GM18907 (cell line): ENCODE measurements around the gene HOXA5.

ENCODE experiments used
- ATAC-seq: cut with Tn5 transposase; IDR thresholded peaks from one replicate; pipeline ENCODE4 v1.9.1; 2021; ENCODE audit warnings: mild to moderate bottlenecking, moderate library complexity; ENCODE audit not compliant: unreplicated experiment

Gene HOXA5

DNA sequence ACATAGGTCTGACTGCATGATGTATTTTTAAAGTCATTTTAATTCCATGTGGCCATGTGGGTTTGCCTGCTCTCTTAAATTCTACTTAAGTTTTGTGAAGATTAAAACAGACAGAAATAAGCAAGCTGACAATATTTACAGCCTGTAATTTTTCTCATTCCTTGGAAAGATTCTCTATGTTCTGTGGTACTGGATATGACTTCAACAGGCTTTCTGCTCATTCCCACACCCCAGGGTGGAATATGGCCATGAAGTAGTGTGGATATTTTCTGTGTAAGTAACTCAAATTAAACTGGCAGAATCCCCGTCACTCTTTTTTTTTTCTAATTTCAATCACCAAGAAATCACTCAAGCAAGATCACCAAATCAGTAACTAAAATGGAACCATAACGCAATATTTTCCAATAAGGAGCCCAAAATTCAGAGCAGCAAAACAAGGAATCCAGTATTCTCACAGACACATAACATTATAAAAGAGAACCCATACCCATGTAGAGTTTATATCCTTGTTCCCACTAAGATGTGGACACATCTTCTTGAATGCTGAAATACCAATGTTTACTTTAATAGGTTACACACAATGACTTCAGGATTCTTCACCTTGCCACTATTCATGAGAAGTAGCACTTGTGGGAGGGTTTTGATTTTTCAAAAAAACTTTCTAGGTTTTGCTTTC, 5.7 kb downstream of the HOXA5 start:
- ATAC-seq, result no peak

DNA sequence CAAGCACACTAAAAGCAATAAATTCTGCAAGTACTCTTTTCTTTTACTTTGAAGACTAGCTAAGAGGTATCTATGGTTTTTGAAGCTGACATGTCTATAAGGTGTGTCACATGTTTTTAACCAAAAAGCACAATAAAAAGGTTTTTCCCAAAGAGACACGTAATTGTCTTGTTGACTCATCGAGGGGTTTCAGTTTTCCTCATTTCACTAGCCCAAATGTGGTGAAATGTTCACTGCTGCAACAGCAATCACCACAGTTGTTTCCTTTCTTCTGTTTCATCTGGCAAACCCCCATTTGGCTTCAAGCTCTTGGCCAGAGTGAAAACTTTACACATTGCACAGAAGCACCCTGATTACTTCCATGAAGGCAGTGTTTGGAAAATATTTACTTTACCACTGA, 9.1 kb downstream of the HOXA5 start:
- ATAC-seq, result no peak

DNA sequence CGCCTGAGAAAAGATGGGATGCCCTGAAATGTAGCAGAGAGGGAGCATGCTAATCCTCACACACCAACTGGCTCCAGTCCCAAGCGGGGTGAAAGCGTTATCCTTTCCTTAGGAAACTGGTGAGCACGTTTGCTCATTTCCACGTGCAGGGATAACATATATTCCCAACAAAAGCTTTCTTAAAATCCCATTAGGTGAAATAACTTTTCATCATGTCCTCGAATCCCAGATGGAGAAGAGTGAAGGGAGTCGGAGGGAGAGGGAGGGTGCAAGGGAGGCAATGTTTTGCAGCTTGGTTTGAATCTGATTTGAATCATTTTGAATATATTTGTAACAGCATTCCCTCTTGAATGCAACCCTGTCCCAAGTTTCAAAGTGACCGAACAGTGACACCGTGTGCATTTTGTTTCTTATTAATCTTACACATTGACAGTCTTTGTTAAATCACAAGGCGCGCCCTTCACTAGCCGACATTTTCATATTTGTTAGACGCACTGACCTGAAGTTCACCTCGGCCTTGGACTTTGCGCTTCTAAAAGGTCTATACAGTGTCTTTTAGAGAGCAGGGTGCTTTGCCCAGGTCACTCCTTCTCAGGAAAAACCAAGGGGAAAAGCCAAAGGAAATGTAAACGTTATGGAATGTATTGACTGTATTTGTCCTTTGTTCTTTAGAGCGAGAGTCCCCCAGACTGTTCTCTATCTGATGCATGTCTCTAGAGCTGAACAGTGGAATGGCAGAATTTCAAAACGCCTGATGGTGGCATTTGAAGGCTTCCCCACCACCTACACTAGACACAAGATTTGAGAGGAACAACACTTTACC, 9.9 kb downstream of the HOXA5 start:
- ATAC-seq, result no peak

DNA sequence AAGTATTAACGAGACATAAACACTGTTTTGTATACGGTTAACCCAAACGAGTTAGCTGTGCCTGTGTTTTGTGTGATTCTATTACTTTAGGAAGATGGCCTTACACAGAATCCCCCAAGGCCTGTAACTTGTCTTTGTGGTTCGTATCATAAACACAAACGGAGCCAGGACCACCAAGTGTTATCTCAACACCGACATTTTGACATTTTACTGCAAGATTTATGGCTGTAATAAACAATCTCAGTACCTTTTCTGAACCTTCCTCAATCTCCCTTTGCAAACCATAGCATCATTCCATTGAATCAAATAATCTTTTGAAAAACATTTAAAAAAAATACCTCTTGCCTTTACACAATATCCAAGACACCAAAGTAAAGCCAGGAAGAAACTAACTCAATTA, 10.5 kb downstream of the HOXA5 start:
- no peak for ATAC-seq

DNA sequence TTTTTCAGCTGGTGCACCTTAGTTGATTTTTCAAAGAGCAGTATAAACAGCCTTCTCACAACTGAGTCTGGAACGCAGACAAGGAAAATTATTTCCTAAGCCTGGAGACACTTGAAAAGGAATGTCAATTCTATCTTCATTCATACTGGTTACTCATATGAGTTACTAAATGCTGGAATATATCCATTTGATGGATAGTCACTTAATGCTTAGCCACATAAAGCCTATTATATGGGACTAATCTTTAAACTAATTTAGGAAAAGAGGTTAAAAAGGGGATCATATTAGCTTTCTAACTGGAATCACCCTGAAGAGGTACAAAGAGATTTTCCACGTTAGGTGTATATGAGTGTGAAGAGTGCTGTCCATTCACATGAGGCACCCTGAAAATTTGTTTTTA, 11.3 kb downstream of the HOXA5 start:
- no peak for ATAC-seq

DNA sequence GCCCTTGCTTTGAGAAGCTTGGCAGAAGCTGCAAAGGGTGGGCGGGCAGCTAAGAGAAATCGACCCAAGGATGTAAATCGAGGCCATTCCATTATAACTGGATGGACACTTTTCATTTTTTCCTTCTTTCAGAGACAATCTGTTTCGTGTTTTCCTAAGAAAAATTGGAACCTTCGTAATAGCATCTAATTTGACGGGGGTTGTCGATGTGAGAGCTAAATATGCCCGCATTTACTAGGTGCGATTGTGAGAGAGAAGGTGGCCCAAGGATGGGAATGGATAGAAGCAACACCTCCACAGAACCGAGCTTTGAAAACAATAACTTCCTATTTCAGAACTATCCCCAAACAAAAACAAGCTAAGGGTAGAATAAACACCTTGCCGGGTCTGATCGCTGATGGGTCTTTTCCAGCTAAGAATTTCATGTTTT, 12.1 kb downstream of the HOXA5 start:
- no peak for ATAC-seq

GRCh38 chr7:27130540-27131389, 12.7 kb downstream of the HOXA5 start, which contains the start of gene HOXA4:
Gene HOXA4 (minus strand): TSS chr7:27130757. CDS start chr7:27130733, 24 bp downstream.
- ATAC-seq, result no peak

DNA sequence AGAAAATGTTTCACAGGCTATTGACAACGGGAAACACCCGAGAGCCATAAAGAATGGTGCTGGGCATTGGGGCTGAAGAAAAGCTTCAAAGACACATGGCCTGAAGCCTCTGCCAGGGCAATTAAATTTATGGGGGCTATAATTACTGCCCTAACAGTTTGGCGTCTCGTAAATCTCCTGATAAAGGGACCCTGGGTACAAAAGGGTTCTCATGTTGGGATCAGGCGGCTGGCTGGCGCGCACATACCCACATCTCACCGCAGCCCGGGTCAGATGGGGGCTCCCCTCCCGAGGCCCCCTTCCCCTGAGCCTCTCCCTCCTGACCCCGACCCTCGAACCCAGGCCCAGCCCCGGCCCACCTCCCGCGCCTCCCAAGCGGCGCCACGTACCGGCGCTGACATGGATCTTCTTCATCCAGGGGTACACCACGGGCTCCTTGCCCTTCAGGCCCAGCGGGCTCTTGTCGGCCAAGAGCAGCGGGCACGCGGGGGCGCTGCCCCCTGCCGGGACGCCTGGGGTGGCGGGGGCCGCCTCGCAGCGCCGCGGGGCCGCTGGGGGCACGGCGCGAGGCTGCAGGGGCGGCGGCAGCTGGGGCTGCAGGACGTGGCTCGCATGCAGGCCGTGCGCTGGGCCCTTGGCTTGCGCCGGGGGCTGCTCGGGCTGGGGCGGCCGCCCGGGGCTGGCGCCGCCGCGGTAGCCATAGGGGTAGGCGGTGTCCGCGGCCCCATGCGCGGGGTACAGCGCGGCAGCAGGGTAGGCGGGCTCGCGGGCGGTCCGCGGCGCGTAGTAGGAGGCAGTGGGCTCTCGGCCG, 13.5 kb downstream of the HOXA5 start:
- no peak for ATAC-seq

DNA sequence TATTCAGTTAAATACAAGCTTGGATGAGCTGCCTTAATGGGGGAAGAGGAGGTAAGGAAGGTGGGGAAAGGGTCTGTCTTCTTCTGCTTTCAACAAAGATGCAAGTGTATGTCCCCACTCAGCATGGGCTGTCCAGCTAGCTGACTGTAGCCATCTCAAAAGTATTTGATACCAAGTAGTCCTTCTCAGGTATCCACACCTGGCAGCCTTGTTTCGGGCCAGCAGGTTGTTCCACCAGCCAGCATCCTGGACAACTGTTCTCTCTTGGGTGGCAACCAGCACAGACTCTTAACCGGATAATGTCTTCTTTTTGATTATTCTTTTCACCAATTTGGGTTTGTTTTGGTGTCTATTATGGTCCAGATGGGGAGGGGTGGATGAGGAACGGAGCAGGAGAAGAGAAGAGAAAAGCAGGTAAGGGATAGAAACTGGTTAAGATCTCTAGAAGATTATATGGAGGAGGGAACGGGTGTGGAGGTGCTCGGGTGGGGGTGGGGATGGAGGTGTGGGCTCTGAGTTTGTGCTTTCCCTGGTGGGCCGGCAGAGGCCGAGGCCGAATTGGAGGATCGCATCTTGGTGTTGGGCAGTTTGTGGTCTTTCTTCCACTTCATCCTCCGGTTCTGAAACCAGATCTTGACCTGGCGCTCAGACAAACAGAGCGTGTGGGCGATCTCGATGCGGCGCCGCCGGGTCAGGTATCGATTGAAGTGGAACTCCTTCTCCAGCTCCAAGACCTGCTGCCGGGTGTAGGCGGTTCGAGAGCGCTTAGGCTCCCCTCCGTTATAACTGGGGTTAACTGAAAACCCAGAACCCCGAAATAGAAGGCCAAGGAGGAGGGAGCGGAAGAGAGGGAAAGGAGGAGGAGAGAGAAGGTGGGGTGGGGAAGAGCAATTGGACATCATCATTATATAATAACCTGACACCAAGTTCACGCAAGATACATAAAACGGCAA, 14.4 kb downstream of the HOXA5 start:
- no peak for ATAC-seq

DNA sequence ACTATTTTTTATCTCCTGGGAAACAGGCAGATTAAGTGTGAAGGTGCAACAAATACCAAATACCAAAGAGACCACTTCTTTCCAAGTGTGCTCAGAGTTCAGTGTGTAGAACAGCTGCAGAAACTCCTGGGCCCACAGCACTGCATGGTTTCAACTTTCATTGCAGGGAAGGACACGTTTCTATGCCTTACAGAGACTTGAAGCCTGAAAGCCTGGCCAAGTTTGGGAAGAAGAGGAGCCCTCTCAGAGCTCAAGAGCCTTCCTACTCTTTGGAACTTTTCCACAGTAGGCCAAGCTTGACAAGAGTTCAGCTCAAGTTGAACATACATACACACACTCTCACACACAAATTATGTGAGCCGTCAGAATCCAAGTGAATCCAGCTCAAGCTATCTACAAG, 15.4 kb downstream of the HOXA5 start:
- no peak for ATAC-seq

- ATAC-seq, result no peak
Observed at GRCh38 chr7:27126596-27127327, 16.7 kb downstream of the HOXA5 start.

- ATAC-seq, result no peak
Observed at GRCh38 chr7:27125986-27126394, 17.5 kb downstream of the HOXA5 start.

DNA sequence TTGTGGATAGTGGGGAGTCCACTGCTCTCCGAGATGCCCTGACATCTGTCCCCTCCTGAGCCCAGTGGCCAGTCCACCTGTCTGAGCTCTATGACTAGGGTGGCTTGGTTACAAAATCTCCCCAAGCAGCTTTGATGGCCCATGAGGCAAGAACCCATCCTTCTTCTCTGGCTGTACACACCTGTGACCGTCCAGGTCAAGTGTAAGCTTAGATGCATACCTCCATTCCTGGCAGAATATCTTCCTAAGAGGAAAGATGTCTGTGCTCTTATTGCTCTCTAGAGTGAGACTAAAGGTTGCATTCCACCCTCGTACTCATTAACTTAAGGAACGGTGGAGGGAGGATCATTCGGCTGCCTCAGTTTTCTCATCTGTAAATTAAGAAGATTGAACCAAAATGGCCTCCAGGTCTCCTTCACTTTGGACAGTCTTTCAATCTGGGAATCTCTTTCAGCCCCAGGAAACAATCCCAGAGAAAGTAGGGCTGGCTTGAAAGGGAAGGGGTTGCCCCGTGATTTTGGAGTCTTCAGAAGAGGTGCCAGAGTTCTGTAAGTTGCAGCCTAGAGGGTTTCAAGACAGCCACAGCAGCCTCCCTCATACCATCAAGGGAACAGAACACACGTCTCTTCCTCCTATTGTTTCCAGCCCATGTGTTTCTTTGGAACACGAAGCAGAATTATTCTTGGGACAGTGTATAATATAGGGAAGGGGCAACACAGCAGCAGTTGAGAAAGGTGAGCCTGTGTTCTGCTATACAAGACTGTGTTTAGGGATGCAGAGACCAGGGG, 18.4 kb downstream of the HOXA5 start:
- ATAC-seq, result no peak

DNA sequence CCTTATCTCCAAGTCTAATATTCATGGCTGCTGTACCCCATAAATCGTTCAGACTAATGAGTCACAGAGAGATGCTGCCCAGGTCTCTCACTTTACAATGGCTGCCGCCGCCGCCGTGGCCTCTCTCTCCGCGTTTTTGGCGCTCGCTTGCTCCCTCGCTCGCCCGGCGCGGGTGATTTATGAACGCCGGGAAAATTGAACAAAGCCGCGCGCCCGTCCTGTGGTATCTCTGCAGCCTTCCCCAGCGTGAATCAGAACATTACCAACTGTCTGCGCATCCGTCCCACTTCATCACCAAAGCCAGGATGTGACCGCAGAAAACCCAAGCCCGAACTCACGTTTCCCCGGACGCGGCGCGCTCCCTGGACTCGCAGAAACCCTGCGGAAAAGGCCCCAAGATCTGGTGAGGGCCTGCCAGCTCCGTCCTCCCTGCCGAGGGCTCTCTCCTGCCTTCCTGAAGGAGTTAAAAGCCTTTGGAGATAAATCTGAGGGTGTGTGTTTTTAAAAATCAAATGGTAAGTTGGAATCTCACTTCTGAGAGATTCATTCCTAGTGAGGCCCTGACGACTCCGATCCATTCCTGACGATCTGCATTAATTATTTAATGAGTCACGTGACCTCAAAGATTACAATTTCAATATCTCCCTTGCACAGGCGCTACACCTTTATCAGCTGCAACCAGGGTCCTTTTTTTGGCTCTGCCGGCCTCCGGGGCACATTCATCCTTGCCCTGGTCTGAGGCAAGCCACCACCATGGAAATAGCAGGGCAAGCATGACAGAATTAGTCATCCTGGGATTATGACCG, 19.2 kb downstream of the HOXA5 start:
- ATAC-seq, result no peak

DNA sequence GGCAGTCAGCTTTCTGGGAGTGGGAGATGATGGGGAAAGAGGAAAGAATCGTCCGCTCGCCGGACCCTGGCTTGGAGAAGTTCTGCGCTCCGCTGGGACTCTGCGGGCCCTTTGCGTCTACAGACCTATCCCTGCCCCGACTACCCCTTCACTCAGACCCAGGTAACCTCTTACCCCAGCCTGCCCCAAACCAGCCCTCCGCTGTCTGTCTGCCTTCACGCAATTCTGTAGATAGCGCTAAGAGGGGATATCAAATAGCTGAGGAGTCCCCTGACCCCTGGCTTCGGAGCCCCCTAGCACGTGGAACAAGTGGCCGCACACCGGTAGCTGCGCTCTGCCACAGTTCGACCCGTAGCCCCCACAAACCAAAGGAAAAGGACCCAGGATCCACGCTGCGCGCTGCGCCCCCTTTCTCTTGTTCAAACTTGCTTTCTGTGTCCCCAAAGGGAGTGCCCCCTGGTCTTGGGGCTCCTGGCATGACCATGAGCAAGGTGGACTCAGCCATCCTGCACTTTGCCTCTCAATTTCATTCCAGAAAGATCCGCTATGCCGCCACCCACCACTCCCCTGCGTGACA, 19.9 kb downstream of the HOXA5 start:
- no peak for ATAC-seq

GRCh38 chr7:27123007-27123476, 20.4 kb downstream of the HOXA5 start:
- ATAC-seq, result no peak
